ENCODE results near the gene NOVA2.

NOVA2 gene

GRCh38 chr19:45972081-45972946 lies 1.4 kb downstream of the NOVA2 start:
- DNase-seq (ENCODE audit: extremely low read depth, low read depth), result no peak

GRCh38 chr19:45971260-45971902 lies 2.3 kb downstream of the NOVA2 start:
- no peak for TF ChIP-seq CTCF (IDR thresholded peaks at IDR 0.05; ENCODE audit: low read depth, low read length)

More at GRCh38 chr19:45972081-45972946, 1.4 kb downstream of the NOVA2 start:
- no peak for TF ChIP-seq CTCF (IDR thresholded peaks at IDR 0.05; ENCODE audit: low read depth, low read length)

DNA sequence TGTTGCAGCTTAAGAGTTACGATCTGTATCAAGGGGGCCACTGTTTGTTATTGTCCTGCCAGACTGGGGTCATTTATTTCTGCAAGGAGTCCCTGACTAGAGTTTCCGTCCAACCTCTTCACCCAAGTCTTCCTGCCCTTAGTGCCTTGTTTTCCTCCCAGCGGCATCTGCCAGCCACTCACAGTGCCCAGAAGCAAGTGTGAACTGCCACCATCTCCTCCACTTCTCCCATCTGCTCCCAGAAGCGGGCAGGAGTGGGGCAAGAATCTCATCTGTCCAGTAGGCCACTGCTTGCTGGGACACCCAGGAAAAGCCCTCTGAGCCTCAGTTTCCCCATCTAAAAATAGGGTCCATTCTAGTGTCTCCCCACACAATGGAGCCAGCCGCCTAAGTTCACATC lies 4.0 kb downstream of the NOVA2 start:
- TF ChIP-seq CTCF (IDR thresholded peaks at IDR 0.05; ENCODE audit: low read depth, low read length), result no peak

More at GRCh38 chr19:45971260-45971902, 2.3 kb downstream of the NOVA2 start:
- no peak for DNase-seq (ENCODE audit: extremely low read depth, low read depth)

GRCh38 chr19:45968626-45969025 lies 5.0 kb downstream of the NOVA2 start:
- TF ChIP-seq CTCF (IDR thresholded peaks at IDR 0.05; ENCODE audit: low read depth, low read length), result no peak
- DNase-seq (ENCODE audit: extremely low read depth, low read depth), result no peak

More for the DNA sequence above, 4.0 kb downstream of the NOVA2 start:
- DNase-seq (ENCODE audit: extremely low read depth, low read depth), result no peak

DNA sequence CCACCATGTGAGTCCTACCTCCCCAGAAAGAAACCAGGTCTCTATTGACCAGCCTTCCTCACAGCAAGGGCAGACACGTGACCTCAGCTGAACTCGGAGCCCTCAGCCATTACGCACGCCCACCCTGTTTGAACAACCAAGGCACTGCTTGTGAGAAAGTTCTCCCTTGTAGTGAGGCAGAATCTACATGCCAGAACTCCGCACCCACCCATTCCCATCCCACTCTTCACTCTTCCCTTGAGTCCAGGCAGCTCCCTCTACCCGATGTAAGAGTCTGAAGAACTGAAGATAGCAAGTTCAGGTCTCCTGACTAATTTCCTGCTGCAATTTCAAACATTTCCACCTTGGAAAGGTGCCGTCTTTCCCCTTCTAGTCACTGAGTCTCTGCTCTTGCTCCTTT lies 6.4 kb downstream of the NOVA2 start:
- no peak for DNase-seq (ENCODE audit: extremely low read depth, low read depth)

DNA sequence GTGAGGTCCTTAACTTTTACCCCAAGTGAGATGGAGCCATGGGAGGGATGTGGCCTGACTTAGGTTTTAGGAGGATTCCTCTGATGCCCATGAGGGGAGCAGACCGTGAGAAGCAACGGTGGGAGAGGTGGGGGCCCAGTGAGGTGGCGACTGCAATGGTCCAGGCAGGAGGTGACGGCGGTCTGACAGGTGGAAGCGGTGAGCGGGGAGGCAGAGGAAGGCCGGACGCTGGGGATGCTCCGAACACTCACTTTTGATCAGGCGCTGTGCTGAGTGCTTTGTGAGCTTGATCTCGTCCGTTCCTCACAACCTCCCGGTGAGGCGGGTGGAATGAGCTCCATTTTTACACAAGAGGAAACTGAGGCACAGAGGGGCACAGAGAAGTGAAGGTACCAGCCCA lies 11.6 kb downstream of the NOVA2 start:
- DNase-seq (ENCODE audit: extremely low read depth, low read depth), result no peak
- no peak for TF ChIP-seq CTCF (IDR thresholded peaks at IDR 0.05; ENCODE audit: low read depth, low read length)

More for the DNA sequence above, 6.4 kb downstream of the NOVA2 start:
- no peak for TF ChIP-seq CTCF (IDR thresholded peaks at IDR 0.05; ENCODE audit: low read depth, low read length)

Data from AG09319 (cell line).